AG09319 (cell line): ENCODE data around the gene EFNA4.

Source experiments
- DNase-seq: peaks from one replicate; pipeline ENCODE4 v3.0.0-alpha.2; 2010; ENCODE audit warnings: low read depth; ENCODE audit errors: extremely low read depth
- CTCF ChIP-seq: IDR thresholded peaks from 2 replicates; pipeline ENCODE4 v1.5.1; 2011; ENCODE audit warnings: low read depth, mild to moderate bottlenecking, inconsistent platforms, low read length, moderate library complexity

Gene EFNA4

DNA sequence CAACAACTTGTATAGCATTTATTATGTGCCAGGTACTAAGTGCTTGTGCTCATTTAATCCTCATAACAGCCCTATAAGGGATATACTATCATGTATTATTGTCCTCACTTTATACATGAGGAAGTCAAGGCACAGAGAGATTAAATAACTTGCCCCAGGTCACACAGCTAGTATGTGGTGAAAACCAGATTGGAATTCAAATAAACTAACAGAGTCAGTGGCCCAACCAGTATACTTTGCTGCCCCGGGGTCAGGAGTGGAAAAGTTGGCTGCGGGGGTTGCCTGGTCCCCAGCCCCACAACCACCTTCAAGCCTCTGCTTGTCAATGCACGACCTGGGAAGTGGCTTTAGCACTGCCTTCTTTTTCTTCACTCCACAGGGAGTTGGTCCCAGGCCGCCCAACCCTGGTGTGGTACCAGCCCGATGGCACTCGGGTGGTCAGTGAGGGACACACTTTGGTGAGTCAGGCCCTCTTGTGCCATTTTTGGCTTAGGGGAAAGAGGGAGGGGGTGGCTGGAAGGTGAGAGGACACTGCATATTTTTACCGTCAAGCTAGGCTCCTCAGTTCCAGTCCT, 9.9 kb upstream of the EFNA4 start:
- no peak for TF ChIP-seq CTCF
- no peak for DNase-seq

DNA sequence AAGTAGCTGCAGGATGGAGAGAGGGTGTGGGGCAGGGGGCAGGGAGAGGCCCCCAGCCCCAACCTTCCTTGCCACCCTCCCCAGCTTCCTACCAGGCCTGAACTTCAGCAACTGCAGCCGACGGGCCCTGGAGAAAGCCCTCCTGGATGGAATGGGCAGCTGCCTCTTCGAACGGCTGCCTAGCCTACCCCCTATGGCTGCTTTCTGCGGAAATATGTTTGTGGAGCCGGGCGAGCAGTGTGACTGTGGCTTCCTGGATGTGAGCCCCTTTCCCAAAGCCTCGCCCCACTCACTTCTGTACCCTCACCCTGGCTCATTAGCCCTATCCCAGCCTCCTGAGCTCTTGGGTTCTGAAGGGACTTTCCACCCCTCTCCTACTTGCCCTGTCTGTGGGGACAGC, 6.4 kb upstream of the EFNA4 start:
- DNase-seq: no peak
- no peak for TF ChIP-seq CTCF

DNA sequence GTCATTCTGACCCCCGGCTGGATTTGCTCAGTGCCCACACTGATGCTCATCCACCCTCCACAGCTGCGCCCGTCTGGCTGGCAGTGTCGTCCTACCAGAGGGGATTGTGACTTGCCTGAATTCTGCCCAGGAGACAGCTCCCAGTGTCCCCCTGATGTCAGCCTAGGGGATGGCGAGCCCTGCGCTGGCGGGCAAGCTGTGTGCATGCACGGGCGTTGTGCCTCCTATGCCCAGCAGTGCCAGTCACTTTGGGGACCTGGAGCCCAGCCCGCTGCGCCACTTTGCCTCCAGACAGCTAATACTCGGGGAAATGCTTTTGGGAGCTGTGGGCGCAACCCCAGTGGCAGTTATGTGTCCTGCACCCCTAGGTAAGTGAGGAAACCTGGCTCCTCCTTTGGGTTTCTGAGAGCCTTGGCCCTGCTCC, 5.7 kb upstream of the EFNA4 start:
- TF ChIP-seq CTCF: no peak
- DNase-seq: no peak

- TF ChIP-seq CTCF: no peak
- no peak for DNase-seq
These were observed 2.8 kb upstream of the EFNA4 start for GRCh38 chr1:155060736-155061135.

GRCh38 chr1:155061381-155062150, 2.0 kb upstream of the EFNA4 start:
- no peak for DNase-seq
- TF ChIP-seq CTCF: peak; percentile 96

- no peak for TF ChIP-seq CTCF
- no peak for DNase-seq
These were observed 1.3 kb upstream of the EFNA4 start for GRCh38 chr1:155062151-155062686.

- DNase-seq: no peak
- peak; percentile 72 for TF ChIP-seq CTCF
These were observed 683 bp upstream of the EFNA4 start for GRCh38 chr1:155062702-155063411.
